T-cell (primary cell): ENCODE results near the gene EXT2. TPM values are rescaled to one million over a fixed set of nuclear protein-coding genes. Genes with fewer than 3 reads are reported as not detected.

ENCODE experiments used
- ATAC-seq, 4 experiments: fragments of 200-7000 bp in 3 of 4; fragments of 150-1000 bp in 1 of 4; cut with Tn5 transposase; replicated peaks in 1 of 4; 1 replicate in 3 of 4; 2 replicates in 1 of 4; pipeline ENCODE4 v1.10.0; 2021; ENCODE audit warnings: moderate library complexity in 3 of 4, mild to moderate bottlenecking in 2 of 4, moderate number of reproducible peaks in 1 of 4
- CTCF ChIA-PET, 2 donors: fragments of 300-600 bp; sonication (Branson Sonifier 250); formaldehyde crosslinking; loops; one replicate each; lab custom pipeline; 2022; ENCODE audit warnings: antibody characterized with exemption in 2 of 2; lab: Charles Lee
- POLR2A ChIA-PET, 2 donors: fragments of 300-600 bp; sonication (Branson Sonifier 250); formaldehyde crosslinking; loops; one replicate each; lab custom pipeline; 2022; ENCODE audit warnings: antibody characterized with exemption in 2 of 2; lab: Charles Lee
- DNase-seq, 35 experiments: peaks; one replicate each; pipeline versions ENCODE4 v3.0.0 to v3.0.0-alpha.2; 2013 to 2023
- H3K27ac ChIP-seq: one replicate; pipeline ENCODE4 v1.5.1; 2013; ENCODE audit warnings: low read length
- H3K27me3 ChIP-seq, 2 experiments: replicated peaks in 1 of 2; 1 replicate in 1 of 2; 2 replicates in 1 of 2; pipeline versions ENCODE4 v1.6.1 to v1.7.0; 2013; ENCODE audit warnings: low read length in 1 of 2, mixed read lengths in 1 of 2; ENCODE audit not compliant: control insufficient read depth in 2 of 2, insufficient read depth in 2 of 2; ENCODE audit errors: extremely low read depth in 1 of 2
- H3K36me3 ChIP-seq, 2 donors: 1 replicate in 1 of 2; 2 replicates in 1 of 2; pipeline versions ENCODE4 v1.6.1 to v1.7.0; 2013; ENCODE audit warnings: low read length in 1 of 2; ENCODE audit not compliant: control insufficient read depth in 2 of 2, insufficient read depth in 1 of 2; ENCODE audit errors: extremely low read depth in 1 of 2
- H3K4me1 ChIP-seq, 2 experiments: 1 replicate in 1 of 2; 2 replicates in 1 of 2; pipeline versions ENCODE4 v1.6.1 to v1.7.0; 2013; ENCODE audit warnings: low read length in 2 of 2, mixed read lengths in 1 of 2; ENCODE audit not compliant: insufficient read depth in 2 of 2, control insufficient read depth in 1 of 2; ENCODE audit errors: extremely low read depth in 1 of 2
- H3K4me3 ChIP-seq, 2 donors: 1 replicate in 1 of 2; 2 replicates in 1 of 2; pipeline versions ENCODE4 v1.5.1 to v1.7.0; 2013; ENCODE audit warnings: mild to moderate bottlenecking in 2 of 2, low read length in 1 of 2, moderate library complexity in 1 of 2; ENCODE audit not compliant: control insufficient read depth in 1 of 2; ENCODE audit errors: extremely low read depth in 1 of 2
- H3K9me3 ChIP-seq: 2 replicates; pipeline ENCODE4 v1.7.0; 2013
- H3K27ac Mint-ChIP-seq, 2 donors: one replicate each; pipeline ENCODE4 v1.8.0; 2020 to 2021; ENCODE audit warnings: mild to moderate bottlenecking in 2 of 2, mixed read lengths in 2 of 2
- H3K27me3 Mint-ChIP-seq, 2 donors: one replicate each; pipeline ENCODE4 v1.8.0; 2021 to 2022; ENCODE audit warnings: mixed read lengths in 2 of 2
- H3K36me3 Mint-ChIP-seq: one replicate; pipeline ENCODE4 v1.8.0; 2021; ENCODE audit warnings: mixed read lengths
- H3K4me1 Mint-ChIP-seq, 3 donors: one replicate each; pipeline ENCODE4 v1.8.0; 2020 to 2022; ENCODE audit warnings: mixed read lengths in 3 of 3, mild to moderate bottlenecking in 1 of 3
- H3K4me3 Mint-ChIP-seq, 3 donors: one replicate each; pipeline ENCODE4 v1.8.0; 2020 to 2022; ENCODE audit warnings: mild to moderate bottlenecking in 3 of 3, mixed read lengths in 3 of 3, moderate library complexity in 3 of 3
- H3K9me3 Mint-ChIP-seq, 3 donors: one replicate each; pipeline ENCODE4 v1.8.0; 2020 to 2022; ENCODE audit warnings: mixed read lengths in 3 of 3
- WGBS: methylation state at CpG from one replicate; pipeline ENCODE4 v1.1.5; 2013; ENCODE audit warnings: missing lambda C conversion rate; ENCODE audit not compliant: insufficient coverage; 5-methylcytosine and 5-hydroxymethylcytosine counted together
- total RNA-seq, 35 experiments: library from RNA in 6 of 35; stranded (reverse) in 6 of 35; fragments of 120-200 nt in 1 of 35; gene quantifications; one replicate each; pipeline versions ENCODE4 v1.2.1 to v1.2.4 and lab custom pipeline; 2013 to 2026

The EXT2 gene
- total RNA-seq, 5 donors from 2014 or later (not counting 1 experiment from before 2014, with no cell fraction given): 24.8 to 30.5 (median 26.6) TPM

GRCh38 chr11:44191322-44192016 lies 96.0 kb downstream of the EXT2 start:
- peaks cover 0 to 3% of the 10 kb centered on the region in 2 donors for H3K36me3 ChIP-seq
- DNase-seq: no peak
- H3K27ac ChIP-seq: no peak overlapping the region
- peaks cover 9% of the 10 kb centered on the region for H3K9me3 ChIP-seq
- H3K4me1 Mint-ChIP-seq: peaks cover 2 to 8% (median 5%) of the 10 kb centered on the region in 3 donors
- peaks cover 69% of the 10 kb centered on the region for H3K36me3 Mint-ChIP-seq
- H3K4me1 ChIP-seq: no peaks in the 10 kb centered on the region
- H3K9me3 Mint-ChIP-seq: peaks cover 8 to 23% (median 21%) of the 10 kb centered on the region in 3 donors
- H3K27ac Mint-ChIP-seq: no peak overlapping the region
- WGBS: 90% methylated on average over 2 of the region's 4 CpGs
- ChIA-PET POLR2A (no interaction called here), CTCF (no interaction called here)
- no peaks in the 10 kb centered on the region for H3K27me3 ChIP-seq
- H3K4me3 ChIP-seq: no peak overlapping the region
- no peak overlapping the region for H3K4me3 Mint-ChIP-seq
- no peak for ATAC-seq
- no peaks in the 10 kb centered on the region for H3K27me3 Mint-ChIP-seq

- Mint-ChIP-seq H3K27me3 (no peaks in the 10 kb centered on the region), H3K27ac (no peak overlapping the region), H3K4me3 (no peak overlapping the region), H3K36me3 (peaks cover 72% of the 10 kb centered on the region), H3K4me1 (peaks cover 2 to 8% (median 5%) of the 10 kb centered on the region in 3 donors), H3K9me3 (peaks cover 8 to 25% (median 21%) of the 10 kb centered on the region in 3 donors)
- Histone ChIP-seq H3K27me3 (no peaks in the 10 kb centered on the region), H3K4me3 (no peak overlapping the region), H3K4me1 (no peaks in the 10 kb centered on the region), H3K27ac (no peak overlapping the region), H3K9me3 (peaks cover 9% of the 10 kb centered on the region), H3K36me3 (peaks cover 3% of the 10 kb centered on the region in 2 donors)
- ChIA-PET CTCF (no interaction called here), POLR2A (no interaction called here)
- WGBS: no CpG with 5 or more reads among the region's 2 CpGs
- ATAC-seq: no peak
- no peak for DNase-seq
Observed at GRCh38 chr11:44192017-44192385, 96.5 kb downstream of the EXT2 start.

GRCh38 chr11:44192462-44193100 lies 97.1 kb downstream of the EXT2 start:
- H3K9me3 ChIP-seq: peaks cover 9% of the 10 kb centered on the region
- no peak overlapping the region for H3K4me3 Mint-ChIP-seq
- no peak for ATAC-seq
- no peaks in the 10 kb centered on the region for H3K27me3 Mint-ChIP-seq
- WGBS: no CpG with 5 or more reads among the region's 4 CpGs
- peaks cover 2 to 8% (median 5%) of the 10 kb centered on the region in 3 donors for H3K4me1 Mint-ChIP-seq
- H3K36me3 Mint-ChIP-seq: peaks cover 72% of the 10 kb centered on the region
- ChIA-PET CTCF (interaction anchor here in 1 of 2 donors (0.5 kb wide), 1 partner anchor 23 kb away, joined by 8 read pairs; no protein-coding TSS in a partner anchor), POLR2A (no interaction called here)
- H3K27ac Mint-ChIP-seq: no peak overlapping the region
- H3K27me3 ChIP-seq: no peaks in the 10 kb centered on the region
- H3K4me1 ChIP-seq: no peaks in the 10 kb centered on the region
- peaks cover 8 to 20% (median 16%) of the 10 kb centered on the region in 3 donors for H3K9me3 Mint-ChIP-seq
- no peak for DNase-seq
- no peak overlapping the region for H3K27ac ChIP-seq
- H3K4me3 ChIP-seq: no peak overlapping the region
- H3K36me3 ChIP-seq: peaks cover 3 to 8% of the 10 kb centered on the region in 2 donors

GRCh38 chr11:44193856-44194255 lies 98.4 kb downstream of the EXT2 start:
- Mint-ChIP-seq H3K36me3 (peaks cover 72% of the 10 kb centered on the region), H3K9me3 (peaks cover 3 to 7% (median 4%) of the 10 kb centered on the region in 3 donors), H3K27me3 (no peaks in the 10 kb centered on the region), H3K27ac (no peak overlapping the region), H3K4me1 (peaks cover 2 to 8% (median 5%) of the 10 kb centered on the region in 3 donors), H3K4me3 (no peak overlapping the region)
- no peaks in the 10 kb centered on the region for H3K4me1 ChIP-seq
- no peak overlapping the region for H3K4me3 ChIP-seq
- CTCF ChIA-PET: no interaction called here
- no peaks in the 10 kb centered on the region for H3K27me3 ChIP-seq
- POLR2A ChIA-PET: no interaction called here
- H3K27ac ChIP-seq: no peak overlapping the region
- WGBS: 100% methylated on average over 3 of the region's 5 CpGs
- peaks cover 0 to 20% of the 10 kb centered on the region in 2 donors for H3K36me3 ChIP-seq
- ATAC-seq (no peak), DNase-seq (no peak)
- H3K9me3 ChIP-seq: peaks cover 4% of the 10 kb centered on the region

GRCh38 chr11:44198146-44198724 lies 102.8 kb downstream of the EXT2 start:
- DNase-seq: no peak
- no peaks in the 10 kb centered on the region for H3K27me3 Mint-ChIP-seq
- CTCF ChIA-PET: interaction anchor here in 1 of 2 donors (0.5 kb wide), 1 partner anchor 21 kb away, joined by 13 read pairs; no protein-coding TSS in a partner anchor
- Histone ChIP-seq H3K4me1 (no peaks in the 10 kb centered on the region), H3K4me3 (no peak overlapping the region), H3K36me3 (peaks cover 0 to 38% of the 10 kb centered on the region in 2 donors), H3K9me3 (no peaks in the 10 kb centered on the region), H3K27me3 (no peaks in the 10 kb centered on the region), H3K27ac (no peak overlapping the region)
- H3K27ac Mint-ChIP-seq: no peak overlapping the region
- POLR2A ChIA-PET: no interaction called here
- peaks cover 0 to 2% (median 0%) of the 10 kb centered on the region in 3 donors for H3K9me3 Mint-ChIP-seq
- peaks cover 80% of the 10 kb centered on the region for H3K36me3 Mint-ChIP-seq
- H3K4me3 Mint-ChIP-seq: no peak overlapping the region
- no peak for ATAC-seq
- no CpG with 5 or more reads among the region's 2 CpGs for WGBS
- no peaks in the 10 kb centered on the region for H3K4me1 Mint-ChIP-seq

- Mint-ChIP-seq H3K4me3 (no peak overlapping the region), H3K4me1 (no peaks in the 10 kb centered on the region), H3K9me3 (peaks cover 0 to 2% (median 0%) of the 10 kb centered on the region in 3 donors), H3K27ac (no peak overlapping the region), H3K27me3 (no peaks in the 10 kb centered on the region), H3K36me3 (peaks cover 81% of the 10 kb centered on the region)
- peaks cover 0 to 38% of the 10 kb centered on the region in 2 donors for H3K36me3 ChIP-seq
- ATAC-seq (no peak), DNase-seq (no peak)
- no peak overlapping the region for H3K27ac ChIP-seq
- ChIA-PET CTCF (interaction anchor here in 1 of 2 donors (0.7 kb wide), 1 partner anchor 34 kb away, joined by 4 read pairs; no protein-coding TSS in a partner anchor), POLR2A (no interaction called here)
- H3K4me3 ChIP-seq: no peak overlapping the region
- no peaks in the 10 kb centered on the region for H3K27me3 ChIP-seq
- no peaks in the 10 kb centered on the region for H3K4me1 ChIP-seq
- no peaks in the 10 kb centered on the region for H3K9me3 ChIP-seq
- WGBS: no CpG with 5 or more reads among the region's 1 CpG
Observed at GRCh38 chr11:44199298-44199697, 103.8 kb downstream of the EXT2 start.
